Mammary epithelial cell (primary cell): ENCODE results near the gene TUBB4A.

Source experiments
- CTCF ChIP-seq, 2 donors: IDR thresholded peaks in 1 of 2; conservative IDR thresholded peaks in 1 of 2; 2 replicates each; pipeline ENCODE4 v1.5.1; 2011 to 2012; ENCODE audit warnings: inconsistent platforms in 2 of 2, low read length in 2 of 2, mild to moderate bottlenecking in 2 of 2, control low read depth in 1 of 2, low read depth in 1 of 2; ENCODE audit not compliant: insufficient read depth in 1 of 2; ENCODE audit errors: extremely low read depth in 1 of 2
- EZH2 ChIP-seq: IDR thresholded peaks from 2 replicates; pipeline ENCODE4 v1.6.1; 2012; ENCODE audit warnings: low read length, inconsistent platforms, borderline replicate concordance

- TF ChIP-seq CTCF (conservative IDR thresholded peaks at IDR 0.05 in 1 of 2, IDR thresholded peaks at IDR 0.05 in 1 of 2; ENCODE audit: extremely low read depth in 1 of 2, insufficient read depth in 1 of 2, low read depth in 1 of 2, low read length in 2 of 2) (no peak), EZH2 (no peak)
Measured at GRCh38 chr19:6535558-6536137, 33.5 kb upstream of the TUBB4A start.
